ENCODE data around the gene IFT20.

GRCh38 chr17:28385037-28385400 lies 49.7 kb upstream of the IFT20 start:
- TF ChIP-seq CTCF (IDR thresholded peaks at IDR 0.05) (no peak), POLR2A (IDR thresholded peaks at IDR 0.05) (no peak)
